ENCODE data around the gene NCAPG.

- TF ChIP-seq, protein P1, sequence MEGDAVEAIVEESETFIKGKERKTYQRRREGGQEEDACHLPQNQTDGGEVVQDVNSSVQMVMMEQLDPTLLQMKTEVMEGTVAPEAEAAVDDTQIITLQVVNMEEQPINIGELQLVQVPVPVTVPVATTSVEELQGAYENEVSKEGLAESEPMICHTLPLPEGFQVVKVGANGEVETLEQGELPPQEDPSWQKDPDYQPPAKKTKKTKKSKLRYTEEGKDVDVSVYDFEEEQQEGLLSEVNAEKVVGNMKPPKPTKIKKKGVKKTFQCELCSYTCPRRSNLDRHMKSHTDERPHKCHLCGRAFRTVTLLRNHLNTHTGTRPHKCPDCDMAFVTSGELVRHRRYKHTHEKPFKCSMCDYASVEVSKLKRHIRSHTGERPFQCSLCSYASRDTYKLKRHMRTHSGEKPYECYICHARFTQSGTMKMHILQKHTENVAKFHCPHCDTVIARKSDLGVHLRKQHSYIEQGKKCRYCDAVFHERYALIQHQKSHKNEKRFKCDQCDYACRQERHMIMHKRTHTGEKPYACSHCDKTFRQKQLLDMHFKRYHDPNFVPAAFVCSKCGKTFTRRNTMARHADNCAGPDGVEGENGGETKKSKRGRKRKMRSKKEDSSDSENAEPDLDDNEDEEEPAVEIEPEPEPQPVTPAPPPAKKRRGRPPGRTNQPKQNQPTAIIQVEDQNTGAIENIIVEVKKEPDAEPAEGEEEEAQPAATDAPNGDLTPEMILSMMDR (IDR thresholded peaks at IDR 0.05): no peak
- TF ChIP-seq POLR2A (IDR thresholded peaks at IDR 0.05): no peak
Measured at GRCh38 chr4:17769406-17770174, 41.2 kb upstream of the NCAPG start.

All from body of pancreas (tissue), 4 donors.